Activated CD4-positive, alpha-beta T cell treated with anti-CD3 and anti-CD28 coated beads for 24 hours (primary cell): Measurements from ENCODE around the gene FAM117A.
"Not testable (repeated sequence)": the region's sequence is repeated elsewhere in the genome, so short reads cannot be mapped to it uniquely, and the experiment has no call there.

Source experiments
- DNase-seq, 2 donors: peaks; one replicate each; pipeline ENCODE4 v3.0.0-alpha.2; 2020; ENCODE audit warnings: low read depth in 2 of 2

Gene FAM117A

DNA sequence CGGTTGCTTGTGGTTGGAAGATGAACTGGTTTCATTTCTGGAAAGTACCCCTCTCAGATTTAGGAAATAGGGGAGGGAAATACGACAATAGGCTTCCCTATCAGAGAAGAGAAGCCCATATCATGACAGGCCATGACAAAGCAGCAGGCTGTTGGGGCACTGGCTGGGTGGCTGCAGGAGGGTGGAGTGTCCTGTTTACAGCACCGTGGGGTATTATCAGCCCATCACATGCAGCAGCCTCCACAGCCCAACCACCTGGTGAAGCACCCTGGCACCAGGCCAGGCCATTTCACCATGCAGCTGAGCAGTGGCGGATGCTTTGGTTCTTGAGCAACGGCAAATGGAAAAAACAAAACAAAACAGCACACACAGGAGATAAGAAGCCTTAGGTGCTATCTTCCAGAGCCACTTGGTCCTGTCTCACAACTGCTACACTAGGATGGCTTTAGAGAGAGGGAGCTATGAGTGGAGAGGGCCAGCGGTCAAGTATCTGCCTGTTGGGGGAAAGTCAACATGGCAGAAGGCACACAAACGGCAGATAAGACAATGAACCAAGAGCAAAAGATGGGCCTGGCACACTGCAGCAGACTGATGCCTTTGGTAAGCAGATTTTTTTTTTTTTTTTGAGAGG, 24.2 kb downstream of the FAM117A start:
- peak; percentile 56 to 66 for DNase-seq

DNA sequence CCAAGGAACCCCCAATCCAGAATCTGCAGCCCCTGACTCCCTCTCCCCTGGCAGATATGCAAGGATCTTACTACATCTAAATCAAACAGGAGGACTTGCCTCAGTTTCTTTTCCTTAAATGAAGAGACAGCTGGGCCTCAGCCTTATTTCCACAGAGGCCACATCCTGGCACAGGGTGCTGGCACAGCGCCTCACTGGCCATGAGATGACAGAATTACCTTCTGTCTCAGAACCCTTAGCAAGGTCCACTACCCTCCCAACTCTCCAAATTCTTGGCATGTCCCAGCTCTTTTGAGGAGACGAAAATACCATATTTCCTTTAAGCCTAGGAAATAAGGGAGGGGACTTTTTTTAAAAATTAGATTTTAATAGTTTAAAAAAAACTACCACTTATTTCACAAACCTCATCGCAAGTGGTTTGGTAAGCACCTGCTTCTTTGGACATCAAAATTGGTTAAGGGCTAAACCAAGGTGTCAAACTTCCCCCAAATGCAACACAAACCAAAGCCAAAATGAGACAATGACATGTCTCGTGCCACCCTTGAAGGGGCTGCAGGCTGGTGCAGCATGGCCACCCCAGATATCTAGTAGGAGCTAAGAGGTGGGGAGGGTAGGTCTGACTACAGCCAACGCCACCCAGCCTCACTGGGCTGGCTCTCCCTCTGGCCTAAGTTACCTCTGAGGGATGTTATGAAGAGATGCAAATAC, 25.3 kb downstream of the FAM117A start:
- DNase-seq = no peak

- no peak for DNase-seq
Observed at GRCh38 chr17:49734515-49735490, 29.1 kb downstream of the FAM117A start.

GRCh38 chr17:49731435-49731831, 32.5 kb downstream of the FAM117A start:
- DNase-seq = no peak

DNA sequence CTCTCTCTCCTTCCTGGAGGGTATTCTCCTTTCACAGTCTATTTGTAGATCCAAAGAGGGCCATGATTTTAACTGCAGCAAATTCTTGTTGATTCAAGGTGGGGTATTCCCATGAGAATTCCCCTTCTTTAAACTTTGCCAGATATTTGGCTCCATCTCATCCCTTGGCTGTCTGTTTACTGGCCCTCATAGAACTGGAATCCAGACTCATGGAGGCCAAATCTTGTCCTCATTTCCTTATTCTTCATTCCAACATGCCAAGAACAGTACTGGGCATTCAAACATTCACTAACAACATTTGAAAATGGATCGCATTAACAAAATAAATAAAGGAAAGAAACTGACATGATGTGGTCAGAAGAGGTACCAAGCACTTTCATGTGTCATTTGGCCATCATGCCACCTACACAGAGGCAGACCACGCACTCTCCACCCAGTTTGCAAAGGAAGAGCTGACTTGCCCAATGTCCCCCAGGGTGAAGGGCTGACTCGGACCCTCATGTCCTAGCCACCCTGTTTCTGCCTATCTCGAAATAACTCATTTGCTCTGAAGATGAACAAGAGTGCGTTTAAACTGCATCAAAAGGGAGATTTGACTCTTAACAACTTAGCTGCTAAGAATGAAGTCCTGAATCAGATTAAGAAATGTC, 33.0 kb downstream of the FAM117A start:
- no peak for DNase-seq

DNA sequence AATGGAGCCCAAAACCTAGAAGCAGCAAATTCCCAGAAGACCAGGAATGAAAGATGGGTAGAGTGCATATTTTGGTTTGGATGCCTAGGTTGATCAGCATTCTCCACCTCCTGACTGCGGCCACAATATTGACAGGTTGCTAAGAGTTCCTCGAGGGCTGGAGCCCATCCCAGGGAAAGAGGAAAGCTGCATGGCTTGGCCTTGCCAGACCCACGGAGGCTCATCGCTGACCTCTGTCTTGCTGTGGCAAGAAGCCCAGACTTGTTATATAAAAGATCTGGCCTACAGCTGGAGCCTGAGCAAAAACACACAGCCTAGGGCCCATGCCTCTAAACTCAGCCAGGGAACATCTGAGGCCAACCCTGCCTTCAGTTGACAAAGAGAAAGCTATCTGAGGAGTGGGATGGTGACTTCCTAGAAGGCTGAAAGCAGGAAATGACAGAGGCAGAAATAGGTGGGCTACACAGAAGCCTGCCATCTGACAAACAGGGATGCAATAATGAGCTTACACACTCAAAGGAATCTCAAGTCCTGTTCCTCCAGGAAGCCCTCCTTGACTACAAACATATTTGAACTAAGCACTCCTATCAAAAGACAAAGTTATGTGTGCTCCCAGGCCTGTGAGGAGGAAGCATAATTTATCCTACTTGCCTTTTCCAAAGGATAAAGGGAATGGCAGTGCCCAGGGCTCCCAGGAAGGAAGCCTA, 33.7 kb downstream of the FAM117A start:
- no peak for DNase-seq

DNA sequence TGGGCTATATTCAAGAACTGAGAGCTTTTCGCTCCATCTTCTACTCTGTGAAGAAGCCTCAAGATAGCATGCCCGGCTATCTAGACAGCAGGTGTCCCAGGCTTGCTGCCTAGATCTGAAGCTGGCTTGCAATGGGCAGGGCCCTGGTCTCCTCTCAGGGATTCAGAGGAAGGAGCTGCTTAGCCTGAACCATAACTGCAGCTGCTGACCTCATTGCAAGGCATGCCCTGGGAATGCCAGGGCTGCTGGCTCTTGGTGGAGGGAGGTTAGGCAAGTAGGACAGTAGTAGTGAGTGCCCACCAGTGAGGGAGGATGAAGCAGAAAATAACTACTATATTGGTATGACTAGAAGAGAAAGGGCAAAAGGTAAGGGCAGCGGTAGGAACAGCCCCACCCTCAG, 34.9 kb downstream of the FAM117A start:
- DNase-seq = no peak

DNA sequence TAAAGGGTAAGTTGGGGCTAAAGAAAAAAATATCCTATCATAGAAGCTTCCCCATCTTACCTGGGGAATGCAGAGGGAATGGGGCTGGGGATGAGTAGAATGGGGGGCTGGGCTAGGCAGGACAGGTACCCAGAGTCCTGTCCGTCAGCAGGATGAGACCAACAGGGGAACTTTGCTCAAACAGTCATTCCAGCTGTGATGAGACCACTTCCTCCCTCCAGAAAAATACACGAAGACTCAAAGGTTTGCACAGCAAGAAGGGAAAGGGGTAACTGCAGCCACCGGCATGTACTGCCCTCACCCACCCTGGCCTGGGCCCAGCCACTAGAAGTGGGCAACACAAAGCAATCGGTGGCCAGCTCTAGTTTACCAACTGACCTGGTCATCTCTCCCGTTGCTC, 35.5 kb downstream of the FAM117A start:
- DNase-seq = no peak

DNA sequence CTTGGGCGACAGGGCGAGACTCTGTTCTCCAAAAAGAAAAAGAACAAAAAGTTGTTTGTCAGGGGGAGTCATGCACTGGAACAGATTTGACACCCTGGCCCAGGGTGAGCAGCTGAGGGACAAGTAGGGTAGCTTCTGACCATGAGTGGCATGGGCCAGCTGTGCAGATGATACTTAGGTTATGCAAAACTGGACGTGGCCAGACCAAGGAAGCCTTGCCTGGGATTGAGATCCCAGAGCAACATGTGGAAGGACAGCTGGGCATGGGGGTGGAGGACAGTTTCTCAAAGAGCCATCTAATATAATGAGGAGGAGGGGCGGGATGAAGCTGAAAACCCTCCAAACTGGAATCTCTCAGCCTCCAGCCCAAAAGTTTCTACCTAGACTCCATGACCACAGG, 36.6 kb downstream of the FAM117A start:
- no peak for DNase-seq

GRCh38 chr17:49725452-49726130, 38.3 kb downstream of the FAM117A start:
- DNase-seq = no peak

DNA sequence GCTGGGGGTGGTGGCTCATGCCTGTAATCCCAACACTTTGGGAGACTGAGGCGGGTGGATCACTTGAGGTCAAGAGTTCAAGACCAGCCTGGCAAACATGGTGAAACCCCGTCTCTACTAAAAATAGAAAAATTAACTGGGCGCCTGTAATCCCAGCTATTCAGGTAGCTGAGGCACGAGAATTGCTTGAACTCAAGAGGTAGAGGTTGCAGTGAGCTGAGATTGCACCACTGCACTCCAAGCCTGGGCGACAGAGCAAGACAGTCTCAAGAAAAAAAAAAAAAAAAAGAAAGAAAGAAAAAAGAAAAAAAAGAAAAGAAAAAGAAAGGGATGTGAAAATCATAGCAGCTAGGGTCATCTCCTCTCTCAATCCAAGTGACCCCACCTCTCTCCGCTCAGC, 39.4 kb downstream of the FAM117A start:
- not testable (repeated sequence) for DNase-seq

- no peak for DNase-seq
Observed at GRCh38 chr17:49723423-49723822, 40.5 kb downstream of the FAM117A start.

DNA sequence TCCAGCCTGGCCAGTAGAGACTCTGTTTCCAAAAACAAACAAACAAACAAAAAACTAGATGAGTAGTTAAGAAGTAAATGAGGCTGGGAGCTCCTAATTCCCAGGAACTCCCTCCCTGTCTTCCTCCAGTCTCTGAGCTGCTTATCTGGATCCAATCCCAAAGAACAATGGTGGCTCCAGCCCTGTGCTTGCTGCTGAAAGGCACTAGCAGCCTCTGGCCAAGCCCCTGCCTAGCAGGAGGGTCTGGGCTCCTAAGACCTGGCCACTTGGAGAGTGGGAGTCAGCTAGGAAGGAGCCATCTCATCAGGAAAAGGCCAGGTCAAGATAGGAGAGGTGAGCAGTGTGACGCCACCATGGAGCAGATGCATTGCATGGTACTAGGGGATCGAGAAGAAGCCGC, 41.9 kb downstream of the FAM117A start:
- no peak for DNase-seq

GRCh38 chr17:49717371-49717861, 46.5 kb downstream of the FAM117A start:
- DNase-seq = no peak

DNA sequence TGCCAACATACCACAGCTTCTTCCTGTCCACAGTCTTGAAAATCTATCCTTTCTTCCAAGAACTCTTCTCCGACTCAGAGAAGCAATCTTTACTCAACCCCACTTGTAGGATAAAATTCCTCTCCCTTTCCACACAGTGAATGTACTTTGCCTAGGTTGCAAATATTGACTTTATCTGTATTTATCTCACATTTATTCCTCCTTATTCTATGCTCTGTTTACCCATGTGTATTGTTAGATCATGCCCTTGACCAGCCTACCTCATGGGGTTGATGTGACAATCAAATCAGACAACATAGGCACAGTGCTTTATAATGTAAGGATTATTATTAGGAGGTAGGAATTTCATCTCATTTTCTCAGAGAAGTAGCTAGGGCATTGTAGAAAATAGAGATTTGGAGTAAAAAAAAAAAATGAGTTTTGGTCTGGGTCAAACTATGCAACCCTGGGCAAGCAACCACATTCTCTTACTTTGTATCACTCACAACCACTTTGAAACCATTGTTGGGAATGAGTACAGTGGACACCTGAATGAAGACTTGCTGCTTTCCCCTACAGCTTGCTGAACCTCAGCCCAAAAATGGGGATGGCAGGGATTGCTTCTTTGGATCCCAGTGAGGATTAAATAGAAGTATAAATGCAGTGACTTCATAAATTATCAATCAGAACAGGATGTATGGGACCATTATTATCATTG, 47.1 kb downstream of the FAM117A start:
- no peak for DNase-seq

DNA sequence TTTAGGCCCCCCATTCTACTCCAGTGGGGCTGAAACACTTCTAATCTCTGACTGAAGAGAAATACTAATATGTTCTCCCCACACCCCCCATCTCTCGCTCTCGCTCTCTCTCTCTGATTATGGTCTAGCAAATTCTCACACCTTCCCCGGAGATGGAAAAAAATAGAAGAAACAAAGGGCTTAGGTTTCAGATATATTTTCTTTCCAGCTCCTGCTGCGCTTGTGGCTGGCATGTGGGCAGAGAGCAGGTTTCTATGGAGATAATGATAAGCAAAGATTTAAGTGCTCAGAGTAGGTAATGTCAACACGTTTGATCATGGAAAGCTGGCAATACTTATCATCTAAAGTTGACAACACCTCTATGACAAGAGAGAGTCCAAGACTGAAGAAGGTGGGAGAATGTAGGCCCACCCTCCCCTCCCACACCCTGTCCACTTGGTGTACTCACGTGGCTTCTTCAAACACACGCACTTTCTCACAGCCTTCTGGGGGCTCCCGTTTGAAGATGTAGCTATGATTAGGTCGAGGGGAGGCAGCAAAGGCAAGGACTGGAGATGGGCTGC, 48.1 kb downstream of the FAM117A start:
- no peak for DNase-seq

- DNase-seq = no peak
Observed at GRCh38 chr17:49715216-49715615, 48.7 kb downstream of the FAM117A start.

DNA sequence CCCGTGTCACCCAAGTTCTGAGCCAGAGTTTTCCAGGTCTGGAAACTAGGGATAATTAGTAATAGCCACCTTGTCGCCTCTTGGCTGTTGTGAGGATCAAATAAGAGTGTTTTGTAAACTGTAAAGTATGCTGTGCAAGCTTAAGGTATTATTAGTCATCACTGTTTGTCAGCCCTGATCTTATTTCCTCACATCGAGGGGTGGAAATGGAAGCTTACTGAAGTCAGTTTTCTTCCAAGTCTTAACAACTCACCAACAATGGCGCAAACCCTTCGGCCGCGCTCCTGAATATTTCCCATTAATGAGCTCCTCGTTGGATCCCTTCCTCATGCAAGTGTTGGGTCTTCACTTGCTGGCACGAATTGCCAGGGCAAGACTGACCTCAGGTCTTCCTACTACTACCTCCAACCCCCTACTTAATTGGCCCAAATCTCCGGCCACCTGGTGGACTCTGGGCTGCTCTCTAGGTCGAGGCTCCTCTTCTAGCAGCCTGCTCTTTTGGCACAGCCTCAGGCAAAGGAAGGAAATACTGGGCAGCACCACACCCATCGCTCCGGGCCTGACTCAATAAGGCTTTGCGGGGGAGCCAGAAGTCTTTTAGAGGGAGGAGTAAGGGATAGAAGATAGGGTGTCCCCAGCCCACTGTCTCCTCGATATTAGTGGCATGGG, 55.3 kb downstream of the FAM117A start:
- no peak for DNase-seq
